Testis (tissue), 3 donors: ENCODE results near the gene POLR3GL. TPM values are rescaled to one million over a fixed set of nuclear protein-coding genes. Genes with fewer than 3 reads are reported as not detected.

Experiments used
- DNase-seq: peaks from one replicate; pipeline ENCODE4 v3.0.0-alpha.2; 2019
- H3K27ac ChIP-seq, 2 donors: fragments of 200-600 bp; sonication (generic); one replicate each; pipeline ENCODE4 v1.5.1; 2019
- H3K27me3 ChIP-seq: fragments of 200-600 bp; sonication (generic); one replicate; pipeline ENCODE4 v1.5.1; 2019
- H3K36me3 ChIP-seq: fragments of 200-600 bp; sonication (generic); one replicate; pipeline ENCODE4 v1.5.1; 2017; ENCODE audit warnings: low read depth; ENCODE audit errors: missing control alignments
- H3K4me1 ChIP-seq: fragments of 200-600 bp; sonication (generic); one replicate; pipeline ENCODE4 v1.5.1; 2019
- H3K4me3 ChIP-seq, 2 donors: fragments of 200-600 bp; sonication (generic); one replicate each; pipeline ENCODE4 v1.5.1; 2017 to 2019
- H3K9me3 ChIP-seq: fragments of 200-600 bp; sonication (generic); one replicate; pipeline ENCODE4 v1.5.1; 2017
- POLR2A ChIP-seq: fragments of 450-650 bp; IDR thresholded peaks from one replicate; pipeline ENCODE4 v1.6.1; 2017; ENCODE audit warnings: antibody characterized with exemption, mild to moderate bottlenecking, moderate library complexity
- WGBS, 2 donors: methylation state at CpG; one replicate each; pipeline ENCODE4 v1.1.5; 2018; 5-methylcytosine and 5-hydroxymethylcytosine counted together
- intact Hi-C: fragments of 100-400 bp; cut with DNase I; formaldehyde crosslinking; loops from one replicate; pipeline ENCODE4 v1.15.1; 2023; ENCODE audit warnings: low total_unique reads
- polyA plus RNA-seq: library from polyadenylated mRNA; stranded (reverse); fragments of 350-450 nt; fragmentation: Illumina TruSeq; extraction: RNeasy Lipid Tissue Mini Kit (QIAGEN cat#74804); gene quantifications from one replicate; pipeline ENCODE4 v1.2.3, GENCODE V29; 2014; ENCODE audit warnings: low read depth, low replicate concordance; ENCODE audit not compliant: insufficient read depth
- total RNA-seq, 2 donors: library from RNA; depleted of rRNA; stranded (reverse); fragments of >200 nt; gene quantifications; one replicate each; pipeline ENCODE4 v1.2.3, GENCODE V29; 2016
- TF ChIP-seq, protein P1 (sequence below), 3 experiments: fragments of 450-650 bp in 2 of 3; fragments of 200-600 bp in 1 of 3; sonication (generic) in 1 of 3; IDR thresholded peaks; one replicate each; pipeline ENCODE4 v1.5.1; 2016 to 2019; ENCODE audit warnings: antibody characterized with exemption in 3 of 3, mild to moderate bottlenecking in 2 of 3, moderate library complexity in 1 of 3

Gene POLR3GL
- total and polyA plus RNA-seq, 3 donors from 2014 or later, result 20.9 to 37.9 (median 23.5) TPM

DNA sequence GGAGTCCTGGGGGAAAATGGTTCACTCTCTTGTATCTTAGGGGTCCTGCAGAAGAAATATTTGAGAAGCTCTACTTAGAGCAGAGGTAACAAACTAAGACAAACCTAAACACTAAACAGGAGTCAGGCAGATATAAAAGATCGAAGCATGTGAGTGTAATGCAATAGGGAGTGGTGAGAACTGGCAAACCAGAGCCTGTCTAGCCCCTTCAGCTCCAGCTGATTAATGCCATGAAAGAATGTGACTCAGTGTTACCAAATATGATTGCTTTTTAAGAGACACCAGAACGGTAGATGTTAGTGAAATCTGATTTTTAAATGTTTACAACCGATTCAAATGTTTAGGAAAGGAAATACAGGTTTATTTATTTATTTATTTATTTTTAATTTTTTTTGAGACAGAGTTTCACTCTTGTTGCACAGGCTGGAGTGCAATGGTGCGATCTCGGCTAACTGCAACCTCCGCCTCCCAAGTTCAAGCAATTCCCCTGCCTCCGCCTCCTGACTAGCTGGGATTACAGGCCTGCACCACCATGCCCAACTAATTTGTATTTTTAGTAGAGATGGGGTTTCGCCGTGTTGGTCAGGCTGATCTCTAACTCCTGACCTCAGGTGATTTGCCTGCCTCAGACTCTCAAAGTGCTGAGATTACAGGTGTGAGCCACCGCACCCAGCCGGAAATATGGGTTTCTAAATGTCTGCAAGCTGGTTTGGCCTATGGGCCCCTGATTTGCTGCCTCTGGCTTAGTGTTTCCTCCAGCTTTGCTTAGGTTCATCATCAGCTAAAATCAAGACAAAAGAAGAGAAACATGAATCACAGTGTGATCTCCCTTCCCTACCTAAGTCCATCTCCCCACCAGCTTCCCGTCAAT lies 19.7 kb downstream of the POLR3GL start:
- intact Hi-C loops, result no loop called here
- H3K9me3 ChIP-seq, result no peaks in the 10 kb centered on the region
- DNase-seq, result no peak
- 90 to 97% methylated on average over 11 to 12 of the region's 12 CpGs for WGBS, 2 donors
- no peak overlapping the region for H3K4me3 ChIP-seq
- H3K27me3 ChIP-seq, result no peaks in the 10 kb centered on the region
- TF ChIP-seq, protein P1, sequence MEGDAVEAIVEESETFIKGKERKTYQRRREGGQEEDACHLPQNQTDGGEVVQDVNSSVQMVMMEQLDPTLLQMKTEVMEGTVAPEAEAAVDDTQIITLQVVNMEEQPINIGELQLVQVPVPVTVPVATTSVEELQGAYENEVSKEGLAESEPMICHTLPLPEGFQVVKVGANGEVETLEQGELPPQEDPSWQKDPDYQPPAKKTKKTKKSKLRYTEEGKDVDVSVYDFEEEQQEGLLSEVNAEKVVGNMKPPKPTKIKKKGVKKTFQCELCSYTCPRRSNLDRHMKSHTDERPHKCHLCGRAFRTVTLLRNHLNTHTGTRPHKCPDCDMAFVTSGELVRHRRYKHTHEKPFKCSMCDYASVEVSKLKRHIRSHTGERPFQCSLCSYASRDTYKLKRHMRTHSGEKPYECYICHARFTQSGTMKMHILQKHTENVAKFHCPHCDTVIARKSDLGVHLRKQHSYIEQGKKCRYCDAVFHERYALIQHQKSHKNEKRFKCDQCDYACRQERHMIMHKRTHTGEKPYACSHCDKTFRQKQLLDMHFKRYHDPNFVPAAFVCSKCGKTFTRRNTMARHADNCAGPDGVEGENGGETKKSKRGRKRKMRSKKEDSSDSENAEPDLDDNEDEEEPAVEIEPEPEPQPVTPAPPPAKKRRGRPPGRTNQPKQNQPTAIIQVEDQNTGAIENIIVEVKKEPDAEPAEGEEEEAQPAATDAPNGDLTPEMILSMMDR (IDR thresholded peaks at IDR 0.05), result no peak
- no peak for TF ChIP-seq POLR2A
- H3K27ac ChIP-seq, result peak overlapping the region; percentile 29 to 74
- no peaks in the 10 kb centered on the region for H3K36me3 ChIP-seq
- H3K4me1 ChIP-seq, result peaks cover 18% of the 10 kb centered on the region

DNA sequence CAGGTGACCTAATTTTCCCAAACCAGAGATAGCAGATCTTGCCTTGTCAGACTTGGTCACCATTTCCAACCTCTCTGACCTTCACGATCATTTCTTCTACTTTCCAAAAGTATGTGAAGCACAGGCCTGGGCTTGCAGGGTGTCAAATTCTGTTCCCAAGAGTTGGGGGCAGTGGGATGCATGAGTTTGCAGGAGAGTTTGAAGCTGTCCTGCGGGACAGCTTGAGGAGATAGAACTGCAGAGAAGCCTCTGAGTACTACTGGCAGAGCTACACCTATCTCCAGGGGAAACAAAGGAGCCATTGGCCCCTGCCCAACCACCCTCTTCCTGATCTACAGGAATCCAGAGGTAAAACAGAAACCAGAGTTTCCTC lies 20.6 kb downstream of the POLR3GL start:
- Histone ChIP-seq H3K4me1 (peaks cover 9% of the 10 kb centered on the region), H3K36me3 (no peaks in the 10 kb centered on the region), H3K9me3 (no peaks in the 10 kb centered on the region), H3K27me3 (no peaks in the 10 kb centered on the region), H3K27ac (peak overlapping the region; percentile 29 to 74), H3K4me3 (no peak overlapping the region)
- TF ChIP-seq POLR2A, result no peak
- TF ChIP-seq, protein P1 (IDR thresholded peaks at IDR 0.05), result no peak
- intact Hi-C loops, result no loop called here
- DNase-seq, result no peak
- whole genome bisulfite sequencing, 2 donors, result 54 to 70% methylated on average over 2 of the region's 2 CpGs

DNA sequence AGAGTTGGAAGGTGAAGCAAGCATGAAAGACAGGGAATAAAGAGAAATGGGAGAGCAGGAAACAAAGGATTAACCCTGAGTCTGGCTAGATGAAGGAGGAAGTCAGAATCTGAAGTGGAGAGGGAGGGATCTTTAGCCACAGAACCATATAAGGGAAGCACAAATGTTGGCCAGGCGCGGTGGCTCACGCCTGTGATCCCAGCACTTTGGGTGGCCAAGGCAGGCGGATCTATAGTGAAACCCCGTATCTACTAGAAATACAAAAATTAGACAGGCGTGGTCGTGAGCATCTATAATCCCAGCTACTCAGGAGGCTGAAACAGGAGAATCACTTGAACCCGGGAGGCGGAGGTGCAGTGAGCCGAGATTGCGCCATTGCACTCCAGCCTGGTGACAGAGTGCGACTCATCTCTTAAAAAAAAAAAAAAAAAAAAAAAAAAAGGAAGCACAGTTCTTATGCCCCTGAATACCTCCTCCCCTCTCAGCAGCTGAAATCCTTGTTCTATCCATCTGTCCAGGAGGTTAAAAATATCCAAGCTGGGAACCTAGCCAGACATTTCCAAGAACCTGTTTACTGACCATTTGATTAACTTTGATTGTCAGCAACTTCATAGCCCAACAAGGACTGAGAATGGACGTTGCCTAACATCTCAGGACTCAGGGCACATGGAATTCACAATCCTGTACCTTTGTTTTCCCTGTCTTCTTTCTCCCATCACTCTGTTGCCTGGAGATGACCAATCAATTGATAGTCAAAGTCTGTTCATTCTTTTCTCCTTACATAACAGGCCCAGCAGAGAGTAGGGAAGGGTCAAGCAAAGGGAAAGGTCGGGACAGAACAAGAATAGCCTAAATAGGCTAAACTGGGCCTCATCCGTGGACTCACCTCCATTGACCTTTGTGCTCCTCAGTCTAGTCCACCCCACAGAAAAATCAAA lies 21.3 kb downstream of the POLR3GL start:
- 67 to 72% methylated on average over 12 to 15 of the region's 15 CpGs for WGBS, 2 donors

DNA sequence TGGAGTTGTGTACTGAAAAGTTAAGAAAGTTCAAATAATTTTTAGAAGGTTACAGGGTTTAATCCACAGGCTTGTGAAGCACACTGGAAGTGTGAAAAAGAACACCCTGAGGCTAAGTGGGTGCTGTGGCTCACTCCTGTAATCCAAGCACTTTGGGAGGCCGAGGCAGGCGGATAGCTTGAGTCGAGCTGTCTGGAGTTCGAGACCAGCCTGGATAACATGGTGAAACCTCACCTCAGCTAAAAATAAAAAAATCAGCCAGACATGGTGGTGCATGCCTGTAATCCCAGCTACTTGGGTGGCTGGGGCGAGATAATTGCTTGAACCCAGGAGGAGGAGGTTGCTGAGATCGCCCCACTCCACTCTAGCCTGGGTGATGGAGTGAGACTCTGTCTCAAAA lies 22.1 kb downstream of the POLR3GL start:
- no peaks in the 10 kb centered on the region for H3K9me3 ChIP-seq
- 90 to 95% methylated on average over 6 of the region's 6 CpGs for WGBS, 2 donors
- peaks cover 5% of the 10 kb centered on the region for H3K4me1 ChIP-seq
- H3K27ac ChIP-seq, result peak overlapping the region in 1 of 2 donors; percentile 74
- TF ChIP-seq, protein P1 (IDR thresholded peaks at IDR 0.05), result no peak
- no peak for TF ChIP-seq POLR2A
- no peaks in the 10 kb centered on the region for H3K27me3 ChIP-seq
- intact Hi-C loops, result no loop called here
- no peak for DNase-seq
- no peak overlapping the region for H3K4me3 ChIP-seq
- no peaks in the 10 kb centered on the region for H3K36me3 ChIP-seq

More for the DNA sequence above, 21.3 kb downstream of the POLR3GL start:
- DNase-seq, result no peak
- no peak overlapping the region for H3K4me3 ChIP-seq
- no peaks in the 10 kb centered on the region for H3K9me3 ChIP-seq
- H3K27me3 ChIP-seq, result no peaks in the 10 kb centered on the region
- H3K4me1 ChIP-seq, result peaks cover 5% of the 10 kb centered on the region
- intact Hi-C loops, result no loop called here
- TF ChIP-seq, protein P1 (IDR thresholded peaks at IDR 0.05), result no peak
- TF ChIP-seq POLR2A, result no peak
- peak overlapping the region; percentile 29 to 74 for H3K27ac ChIP-seq
- H3K36me3 ChIP-seq, result no peaks in the 10 kb centered on the region
